CD4-positive, alpha-beta memory T cell (primary cell): ENCODE results near the gene ORMDL2. TPM values are rescaled to one million over a fixed set of nuclear protein-coding genes. Genes with fewer than 3 reads are reported as not detected.
"Not testable (repeated sequence)": the region's sequence is repeated elsewhere in the genome, so short reads cannot be mapped to it uniquely, and the experiment has no call there.

ENCODE experiments used
- CTCF ChIA-PET: fragments of 350-600 bp; sonication (Branson Sonifier 250); formaldehyde crosslinking; loops from one replicate; lab custom pipeline; 2021; ENCODE audit warnings: inconsistent platforms; ENCODE audit not compliant: partially characterized antibody; lab: Charles Lee
- POLR2A ChIA-PET: fragments of 350-600 bp; sonication (Branson Sonifier 250); formaldehyde crosslinking; loops from one replicate; lab custom pipeline; 2021; ENCODE audit not compliant: partially characterized antibody; lab: Charles Lee
- DNase-seq, 5 donors: peaks; one replicate each; pipeline versions ENCODE4 v3.0.0 to v3.0.0-alpha.2; 2020 to 2022; ENCODE audit warnings: mixed read lengths in 1 of 5
- H3K27ac ChIP-seq: one replicate; pipeline ENCODE4 v1.7.0; 2013; ENCODE audit warnings: low read depth, low read length
- H3K27me3 ChIP-seq: 2 replicates; pipeline ENCODE4 v1.7.0; 2013; ENCODE audit warnings: mild to moderate bottlenecking, low read length, moderate library complexity; ENCODE audit not compliant: insufficient read depth
- H3K36me3 ChIP-seq: 2 replicates; pipeline ENCODE4 v1.7.0; 2013; ENCODE audit warnings: mild to moderate bottlenecking, low read length, moderate library complexity; ENCODE audit not compliant: insufficient read depth
- H3K4me1 ChIP-seq: 2 replicates; pipeline ENCODE4 v1.7.0; 2013; ENCODE audit warnings: mild to moderate bottlenecking, low read length, moderate library complexity; ENCODE audit not compliant: insufficient read depth
- H3K4me3 ChIP-seq, 2 donors: one replicate each; pipeline ENCODE4 v1.7.0; 2013; ENCODE audit warnings: low read length in 2 of 2, mild to moderate bottlenecking in 1 of 2
- H3K9me3 ChIP-seq, 2 donors: one replicate each; pipeline ENCODE4 v1.7.0; 2013; ENCODE audit warnings: low read length in 2 of 2, control low read depth in 1 of 2; ENCODE audit not compliant: control insufficient read depth in 1 of 2
- H3K27ac Mint-ChIP-seq, 7 donors: one replicate each; pipeline ENCODE4 v1.8.0; 2020 to 2021; ENCODE audit warnings: mixed read lengths in 7 of 7, mild to moderate bottlenecking in 6 of 7, inconsistent platforms in 3 of 7, moderate library complexity in 3 of 7
- H3K27me3 Mint-ChIP-seq, 2 donors: one replicate each; pipeline ENCODE4 v1.8.0; 2020 to 2021; ENCODE audit warnings: mixed read lengths in 2 of 2
- H3K36me3 Mint-ChIP-seq, 2 donors: one replicate each; pipeline ENCODE4 v1.8.0; 2020 to 2021; ENCODE audit warnings: mixed read lengths in 2 of 2, inconsistent platforms in 1 of 2, mild to moderate bottlenecking in 1 of 2
- H3K4me1 Mint-ChIP-seq, 4 donors: one replicate each; pipeline ENCODE4 v1.8.0; 2020 to 2021; ENCODE audit warnings: mixed read lengths in 4 of 4, mild to moderate bottlenecking in 1 of 4
- H3K4me3 Mint-ChIP-seq, 8 donors: one replicate each; pipeline ENCODE4 v1.8.0; 2020 to 2021; ENCODE audit warnings: mixed read lengths in 8 of 8, mild to moderate bottlenecking in 7 of 8, moderate library complexity in 6 of 8, inconsistent platforms in 3 of 8
- H3K9me3 Mint-ChIP-seq, 8 donors: one replicate each; pipeline ENCODE4 v1.8.0; 2020 to 2021; ENCODE audit warnings: mixed read lengths in 8 of 8, mild to moderate bottlenecking in 5 of 8, inconsistent platforms in 3 of 8, moderate library complexity in 1 of 8
- intact Hi-C: fragments of 100-400 bp; cut with micrococcal nuclease; formaldehyde crosslinking; loops from one replicate; pipeline ENCODE4 v1.15.1; 2023
- polyA plus RNA-seq, 2 donors: library from polyadenylated mRNA; unstranded; fragments of 300-500 nt; fragmentation: Illumina TruSeq; gene quantifications; one replicate each; pipeline ENCODE4 v1.2.3, GENCODE V29; 2021
- total RNA-seq, 2 experiments: library from RNA; stranded (reverse); gene quantifications; one replicate each; pipeline ENCODE4 v1.2.3, GENCODE V29; 2021

The ORMDL2 gene
- total and polyA plus RNA-seq, 4 experiments from 2014 or later = 42.6 to 142 (median 70.1) TPM

GRCh38 chr12:55830601-55831446 is 13.0 kb downstream of the ORMDL2 start:
- DNase-seq = peak; percentile 25 to 52 (median 30)
- Histone ChIP-seq H3K4me1 (peaks cover 47% of the 10 kb centered on the region), H3K27me3 (no peaks in the 10 kb centered on the region), H3K9me3 (no peaks in the 10 kb centered on the region), H3K36me3 (no peaks in the 10 kb centered on the region), H3K27ac (peak overlapping the region; percentile 59), H3K4me3 (peak overlapping the region; percentile 88 to 93)
- POLR2A ChIA-PET = interaction anchor here (0.6 to 7.3 kb wide), 14 partner anchors 8 to 321 kb away, joined by 3 to 203 read pairs (median 8); partner anchors contain the start of genes DGKA, GDF11, ORMDL2 and PYM1
- H3K27ac Mint-ChIP-seq = peak overlapping the region; percentile 89 to 97 (median 94)
- peak overlapping the region; percentile 95 to 99 (median 98) for H3K4me3 Mint-ChIP-seq
- H3K4me1 Mint-ChIP-seq = peaks cover 26 to 63% (median 38%) of the 10 kb centered on the region in 4 donors
- no peaks in the 10 kb centered on the region for H3K9me3 Mint-ChIP-seq
- peaks cover 0 to 12% of the 10 kb centered on the region in 2 donors for H3K36me3 Mint-ChIP-seq
- intact Hi-C loops = no loop called here
- CTCF ChIA-PET = interaction anchor here (0.6 to 3.5 kb wide), 11 partner anchors 8 to 529 kb away, joined by 3 to 39 read pairs (median 4); partner anchors contain the start of genes ORMDL2, SARNP and STAT2
- no peaks in the 10 kb centered on the region for H3K27me3 Mint-ChIP-seq

- ChIA-PET POLR2A (interaction anchor here (0.9 to 7.3 kb wide), 6 partner anchors 13 to 143 kb away, joined by 3 to 203 read pairs (median 49); partner anchors contain the start of genes DGKA, ORMDL2, PYM1 and RAB5B), CTCF (interaction anchor here (0.9 to 3.5 kb wide), 5 partner anchors 9 to 198 kb away, joined by 3 to 39 read pairs (median 4); partner anchors contain the start of genes ORMDL2 and SARNP)
- Mint-ChIP-seq H3K4me3 (peak overlapping the region; percentile 15 to 98 (median 96)), H3K27me3 (no peaks in the 10 kb centered on the region), H3K9me3 (no peaks in the 10 kb centered on the region), H3K27ac (peak overlapping the region; percentile 1 to 81 (median 36)), H3K36me3 (peaks cover 0 to 12% of the 10 kb centered on the region in 2 donors), H3K4me1 (peaks cover 22 to 57% (median 34%) of the 10 kb centered on the region in 4 donors)
- no peak for DNase-seq
- Histone ChIP-seq H3K9me3 (no peaks in the 10 kb centered on the region), H3K4me1 (peaks cover 41% of the 10 kb centered on the region), H3K27me3 (no peaks in the 10 kb centered on the region), H3K36me3 (no peaks in the 10 kb centered on the region), H3K4me3 (peak overlapping the region in 1 of 2 donors; percentile 93), H3K27ac (no peak overlapping the region)
- intact Hi-C loops = no loop called here
These were observed 13.6 kb downstream of the ORMDL2 start for GRCh38 chr12:55831447-55831815.

- no peak overlapping the region for H3K4me3 Mint-ChIP-seq
- peak overlapping the region in 2 of 7 donors; percentile 5 to 29 for H3K27ac Mint-ChIP-seq
These were observed 15.2 kb downstream of the ORMDL2 start for GRCh38 chr12:55833056-55833455.

GRCh38 chr12:55834400-55834799 is 16.6 kb downstream of the ORMDL2 start:
- intact Hi-C loops, H3K27ac Mint-ChIP-seq, H3K36me3 ChIP-seq, CTCF ChIA-PET, DNase-seq, H3K27me3 Mint-ChIP-seq, H3K4me3 ChIP-seq, H3K27me3 ChIP-seq, H3K4me3 Mint-ChIP-seq, H3K9me3 ChIP-seq, H3K9me3 Mint-ChIP-seq, H3K27ac ChIP-seq: not testable (repeated sequence)
- peaks cover 15% of the 10 kb centered on the region for H3K4me1 ChIP-seq
- POLR2A ChIA-PET = interaction anchor here (0.6 to 1.3 kb wide), 2 partner anchors 90 to 110 kb away, joined by 3 read pairs; no protein-coding TSS in a partner anchor
- peaks cover 0 to 10% of the 10 kb centered on the region in 2 donors for H3K36me3 Mint-ChIP-seq
- peaks cover 10 to 33% (median 15%) of the 10 kb centered on the region in 4 donors for H3K4me1 Mint-ChIP-seq

More at GRCh38 chr12:55833056-55833455, 15.2 kb downstream of the ORMDL2 start:
- no peaks in the 10 kb centered on the region for H3K9me3 ChIP-seq
- peaks cover 24% of the 10 kb centered on the region for H3K4me1 ChIP-seq
- Mint-ChIP-seq H3K27me3 (no peaks in the 10 kb centered on the region), H3K9me3 (no peaks in the 10 kb centered on the region), H3K36me3 (peaks cover 0 to 10% of the 10 kb centered on the region in 2 donors), H3K4me1 (peaks cover 12 to 43% (median 21%) of the 10 kb centered on the region in 4 donors)
- POLR2A ChIA-PET = interaction anchor here (5.5 to 7.3 kb wide), 2 partner anchors 14 to 102 kb away, joined by 59 to 203 read pairs; partner anchors contain the start of genes ORMDL2 and SARNP
- no peak overlapping the region for H3K27ac ChIP-seq
- H3K4me3 ChIP-seq = no peak overlapping the region
- DNase-seq = no peak
- CTCF ChIA-PET = interaction anchor here (1.1 kb wide), 1 partner anchor 15 kb away, joined by 4 read pairs; the partner anchor contains the start of genes ORMDL2 and SARNP
- H3K27me3 ChIP-seq = no peaks in the 10 kb centered on the region
- no peaks in the 10 kb centered on the region for H3K36me3 ChIP-seq
- intact Hi-C loops = no loop called here

GRCh38 chr12:55838361-55838760 is 20.5 kb downstream of the ORMDL2 start:
- peaks cover 0 to 8% (median 3%) of the 10 kb centered on the region in 4 donors for H3K4me1 Mint-ChIP-seq
- Histone ChIP-seq H3K9me3 (no peaks in the 10 kb centered on the region), H3K27me3 (no peaks in the 10 kb centered on the region), H3K4me3 (no peak overlapping the region), H3K4me1 (no peaks in the 10 kb centered on the region), H3K36me3 (no peaks in the 10 kb centered on the region), H3K27ac (no peak overlapping the region)
- H3K27ac Mint-ChIP-seq = peak overlapping the region in 2 of 7 donors; percentile 19 to 68
- H3K9me3 Mint-ChIP-seq = no peaks in the 10 kb centered on the region
- POLR2A ChIA-PET = no interaction called here
- intact Hi-C loops = no loop called here
- H3K27me3 Mint-ChIP-seq = no peaks in the 10 kb centered on the region
- H3K36me3 Mint-ChIP-seq = no peaks in the 10 kb centered on the region
- CTCF ChIA-PET = no interaction called here
- no peak overlapping the region for H3K4me3 Mint-ChIP-seq
- DNase-seq = no peak

GRCh38 chr12:55839345-55840140 is 21.7 kb downstream of the ORMDL2 start:
- no peaks in the 10 kb centered on the region for H3K27me3 Mint-ChIP-seq
- POLR2A ChIA-PET = interaction anchor here (0.9 kb wide), 1 partner anchor 9 kb away, joined by 3 read pairs; no protein-coding TSS in a partner anchor
- no peaks in the 10 kb centered on the region for H3K9me3 ChIP-seq
- H3K4me1 Mint-ChIP-seq = peaks cover 0 to 8% (median 3%) of the 10 kb centered on the region in 4 donors
- H3K36me3 ChIP-seq = no peaks in the 10 kb centered on the region
- H3K27me3 ChIP-seq = no peaks in the 10 kb centered on the region
- no peak overlapping the region for H3K27ac ChIP-seq
- H3K27ac Mint-ChIP-seq = peak overlapping the region in 1 of 7 donors; percentile 6
- intact Hi-C loops = no loop called here
- no peak overlapping the region for H3K4me3 ChIP-seq
- no peak for DNase-seq
- H3K4me1 ChIP-seq = no peaks in the 10 kb centered on the region
- H3K4me3 Mint-ChIP-seq = no peak overlapping the region
- CTCF ChIA-PET = no interaction called here
- no peaks in the 10 kb centered on the region for H3K9me3 Mint-ChIP-seq
- no peaks in the 10 kb centered on the region for H3K36me3 Mint-ChIP-seq
